RWPE2 (cell line): ENCODE results near the gene STXBP4.

Source experiments
- ATAC-seq: fragments of 200-7000 bp; cut with Tn5 transposase; 3 replicates; pipeline ENCODE4 v1.9.1; 2021; ENCODE audit warnings: low read depth
- DNase-seq: peaks from one replicate; pipeline ENCODE4 v3.0.0-alpha.2; 2020; ENCODE audit warnings: low spot score
- H3K27ac ChIP-seq: fragments of 450-650 bp; 2 replicates; pipeline ENCODE4 v1.5.1; 2017; ENCODE audit warnings: mild to moderate bottlenecking; ENCODE audit not compliant: poor library complexity, severe bottlenecking
- H3K27me3 ChIP-seq: fragments of 250-450 bp; sonication (Bioruptor Pico); 2 replicates; pipeline ENCODE4 v1.5.1; 2021; ENCODE audit warnings: mild to moderate bottlenecking, moderate library complexity; ENCODE audit not compliant: insufficient read depth, poor library complexity, severe bottlenecking
- H3K36me3 ChIP-seq: fragments of 250-450 bp; sonication (Bioruptor Pico); 2 replicates; pipeline ENCODE4 v1.5.1; 2020; ENCODE audit warnings: low read depth, mild to moderate bottlenecking, moderate library complexity
- H3K4me1 ChIP-seq: fragments of 250-450 bp; sonication (Bioruptor Pico); 2 replicates; pipeline ENCODE4 v1.5.1; 2021; ENCODE audit warnings: mild to moderate bottlenecking, moderate library complexity; ENCODE audit not compliant: insufficient read depth, poor library complexity, severe bottlenecking
- H3K4me3 ChIP-seq: fragments of 250-450 bp; sonication (Bioruptor Pico); 2 replicates; pipeline ENCODE4 v1.5.1; 2021; ENCODE audit warnings: mild to moderate bottlenecking, moderate library complexity; ENCODE audit not compliant: severe bottlenecking
- H3K9me3 ChIP-seq: fragments of 250-450 bp; sonication (Bioruptor Pico); 2 replicates; pipeline ENCODE4 v1.5.1; 2021; ENCODE audit warnings: mild to moderate bottlenecking, moderate library complexity; ENCODE audit not compliant: severe bottlenecking
- TF ChIP-seq, protein P1 (sequence below): fragments of 450-650 bp; IDR thresholded peaks from one replicate; pipeline ENCODE4 v1.5.1; 2017; ENCODE audit warnings: mild to moderate bottlenecking, moderate library complexity; ENCODE audit not compliant: poor library complexity, severe bottlenecking

Gene STXBP4

GRCh38 chr17:55208078-55208812 lies 239.7 kb downstream of the STXBP4 start:
- H3K27ac ChIP-seq, result no peak overlapping the region
- no peaks in the 10 kb centered on the region for H3K9me3 ChIP-seq
- H3K4me1 ChIP-seq, result no peaks in the 10 kb centered on the region
- H3K4me3 ChIP-seq, result no peak overlapping the region
- TF ChIP-seq, protein P1, sequence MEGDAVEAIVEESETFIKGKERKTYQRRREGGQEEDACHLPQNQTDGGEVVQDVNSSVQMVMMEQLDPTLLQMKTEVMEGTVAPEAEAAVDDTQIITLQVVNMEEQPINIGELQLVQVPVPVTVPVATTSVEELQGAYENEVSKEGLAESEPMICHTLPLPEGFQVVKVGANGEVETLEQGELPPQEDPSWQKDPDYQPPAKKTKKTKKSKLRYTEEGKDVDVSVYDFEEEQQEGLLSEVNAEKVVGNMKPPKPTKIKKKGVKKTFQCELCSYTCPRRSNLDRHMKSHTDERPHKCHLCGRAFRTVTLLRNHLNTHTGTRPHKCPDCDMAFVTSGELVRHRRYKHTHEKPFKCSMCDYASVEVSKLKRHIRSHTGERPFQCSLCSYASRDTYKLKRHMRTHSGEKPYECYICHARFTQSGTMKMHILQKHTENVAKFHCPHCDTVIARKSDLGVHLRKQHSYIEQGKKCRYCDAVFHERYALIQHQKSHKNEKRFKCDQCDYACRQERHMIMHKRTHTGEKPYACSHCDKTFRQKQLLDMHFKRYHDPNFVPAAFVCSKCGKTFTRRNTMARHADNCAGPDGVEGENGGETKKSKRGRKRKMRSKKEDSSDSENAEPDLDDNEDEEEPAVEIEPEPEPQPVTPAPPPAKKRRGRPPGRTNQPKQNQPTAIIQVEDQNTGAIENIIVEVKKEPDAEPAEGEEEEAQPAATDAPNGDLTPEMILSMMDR, result no peak
- no peaks in the 10 kb centered on the region for H3K27me3 ChIP-seq
- no peaks in the 10 kb centered on the region for H3K36me3 ChIP-seq
- no peak for ATAC-seq
- DNase-seq, result no peak

- no peak overlapping the region for H3K4me3 ChIP-seq
- DNase-seq (no peak), ATAC-seq (no peak)
- H3K27ac ChIP-seq, result no peak overlapping the region
- TF ChIP-seq, protein P1, result no peak
- H3K27me3 ChIP-seq, result no peaks in the 10 kb centered on the region
- H3K36me3 ChIP-seq, result no peaks in the 10 kb centered on the region
- no peaks in the 10 kb centered on the region for H3K9me3 ChIP-seq
- no peaks in the 10 kb centered on the region for H3K4me1 ChIP-seq
These were observed 241.7 kb downstream of the STXBP4 start for GRCh38 chr17:55210292-55210691.

DNA sequence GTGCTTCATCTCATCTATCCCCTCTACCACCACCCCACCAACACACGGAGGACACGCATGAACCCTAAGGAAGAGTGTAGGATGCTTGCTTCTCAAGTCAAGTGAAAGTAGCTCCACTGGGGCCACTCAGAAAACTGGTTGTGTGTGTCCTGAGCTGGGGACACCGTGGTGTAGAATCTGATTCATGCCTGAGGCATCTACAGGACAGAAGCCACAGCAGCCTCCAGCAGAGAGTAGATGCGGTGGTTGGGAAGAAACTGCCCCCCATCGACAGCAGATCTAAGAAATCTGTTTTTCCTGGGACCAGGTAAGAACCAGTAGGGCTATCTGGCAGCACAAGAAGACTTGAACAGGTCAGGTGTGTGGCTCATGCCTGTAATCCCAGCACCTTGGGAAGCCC lies 244.3 kb downstream of the STXBP4 start:
- Histone ChIP-seq H3K27ac (no peak overlapping the region), H3K4me3 (no peak overlapping the region), H3K4me1 (no peaks in the 10 kb centered on the region), H3K36me3 (no peaks in the 10 kb centered on the region), H3K27me3 (peaks cover 3% of the 10 kb centered on the region), H3K9me3 (no peaks in the 10 kb centered on the region)
- DNase-seq (no peak), ATAC-seq (no peak)
- TF ChIP-seq, protein P1, result no peak

DNA sequence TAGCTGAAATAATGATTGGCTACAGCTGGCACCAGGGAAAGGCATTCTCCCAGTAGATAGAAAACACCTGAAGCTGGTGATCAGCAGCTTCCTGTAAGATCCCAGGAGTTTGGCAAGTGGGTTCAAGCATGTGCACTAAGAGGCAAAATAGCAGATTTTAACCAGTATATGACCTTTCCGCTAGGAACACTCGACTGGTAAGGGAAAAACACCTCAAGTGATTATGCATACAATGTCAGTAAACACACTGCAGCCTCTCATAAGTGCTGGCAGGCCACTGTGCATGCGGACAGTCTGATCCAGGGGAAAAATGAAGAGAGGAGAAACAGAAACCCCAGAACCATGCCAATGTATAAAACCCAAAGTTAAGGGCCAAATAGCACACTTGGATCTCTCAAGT lies 247.1 kb downstream of the STXBP4 start:
- no peak overlapping the region for H3K4me3 ChIP-seq
- H3K27ac ChIP-seq, result no peak overlapping the region
- no peaks in the 10 kb centered on the region for H3K36me3 ChIP-seq
- TF ChIP-seq, protein P1, result no peak
- H3K4me1 ChIP-seq, result no peaks in the 10 kb centered on the region
- H3K9me3 ChIP-seq, result no peaks in the 10 kb centered on the region
- no peak for DNase-seq
- H3K27me3 ChIP-seq, result peaks cover 9% of the 10 kb centered on the region
- no peak for ATAC-seq

DNA sequence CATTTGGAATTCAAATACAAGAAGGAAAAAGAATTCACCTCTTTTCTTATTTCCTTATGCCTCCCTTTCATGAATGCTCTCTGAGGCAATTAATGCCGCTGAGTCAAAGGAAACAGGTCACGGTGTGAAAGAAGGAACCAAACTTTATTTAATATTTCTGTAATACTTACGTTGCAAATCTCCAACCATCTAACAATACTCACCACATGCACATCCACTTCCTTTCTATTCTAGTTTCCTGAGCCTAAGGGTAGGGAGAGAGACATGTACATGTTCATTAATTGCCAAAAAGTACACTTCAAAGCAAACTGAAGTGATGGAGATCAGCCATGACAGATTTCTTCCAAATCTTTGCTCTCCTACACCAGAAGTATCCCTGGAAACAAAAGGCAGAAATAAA lies 248.3 kb downstream of the STXBP4 start:
- Histone ChIP-seq H3K9me3 (no peaks in the 10 kb centered on the region), H3K36me3 (no peaks in the 10 kb centered on the region), H3K4me3 (no peak overlapping the region), H3K27me3 (peaks cover 9% of the 10 kb centered on the region), H3K27ac (no peak overlapping the region), H3K4me1 (no peaks in the 10 kb centered on the region)
- ATAC-seq (no peak), DNase-seq (no peak)
- TF ChIP-seq, protein P1, result no peak
